ENCODE measurements around the gene EREG. TPM values are rescaled to one million over a fixed set of nuclear protein-coding genes. Genes with fewer than 3 reads are reported as not detected.
A peak's percentile ranks its signal among the peaks of the same experiment; 100 is the strongest.

EREG gene
- total RNA-seq, 1 donor from 2014 or later: 3.2 TPM

- intact Hi-C loops (cut with micrococcal nuclease): no loop called here
- no peak for DNase-seq
- no peak for ATAC-seq
Observed at GRCh38 chr4:74412225-74412624, 47.3 kb downstream of the EREG start.

- ATAC-seq: no peak
- intact Hi-C loops (cut with micrococcal nuclease): no loop called here
- DNase-seq: no peak
Observed at GRCh38 chr4:74413265-74413664, 48.3 kb downstream of the EREG start.

- no peak for ATAC-seq
Observed at GRCh38 chr4:74414149-74414809, 49.3 kb downstream of the EREG start.

GRCh38 chr4:74415602-74416300, 50.8 kb downstream of the EREG start:
- intact Hi-C loops (cut with micrococcal nuclease): no loop called here
- ATAC-seq: no peak

More at GRCh38 chr4:74414149-74414809, 49.3 kb downstream of the EREG start:
- DNase-seq: no peak
- intact Hi-C loops (cut with micrococcal nuclease): no loop called here

GRCh38 chr4:74418063-74418670, 53.2 kb downstream of the EREG start:
- ATAC-seq (no peak), DNase-seq (no peak)
- intact Hi-C loops (cut with micrococcal nuclease): no loop called here

More at GRCh38 chr4:74415602-74416300, 50.8 kb downstream of the EREG start:
- no peak for DNase-seq

- ATAC-seq: no peak
- DNase-seq: no peak
- intact Hi-C loops (cut with micrococcal nuclease): no loop called here
Observed at GRCh38 chr4:74420863-74421262, 55.9 kb downstream of the EREG start.

- intact Hi-C loops (cut with micrococcal nuclease): no loop called here
- ATAC-seq: peak; percentile 99
- DNase-seq: peak; percentile 59
Observed at GRCh38 chr4:74423104-74423503, 58.2 kb downstream of the EREG start.

GRCh38 chr4:74424111-74424510, 59.2 kb downstream of the EREG start:
- DNase-seq (no peak), ATAC-seq (no peak)
- intact Hi-C loops (cut with micrococcal nuclease): no loop called here

GRCh38 chr4:74426101-74426500, 61.2 kb downstream of the EREG start:
- intact Hi-C loops (cut with micrococcal nuclease): no loop called here
- ATAC-seq: no peak
- no peak for DNase-seq

GRCh38 chr4:74428276-74428675, 63.3 kb downstream of the EREG start:
- intact Hi-C loops (cut with micrococcal nuclease): no loop called here
- no peak for ATAC-seq
- no peak for DNase-seq

GRCh38 chr4:74431113-74431826, 66.3 kb downstream of the EREG start:
- DNase-seq (no peak), ATAC-seq (peak; percentile 92)
- intact Hi-C loops (cut with micrococcal nuclease): no loop called here

- no peak for DNase-seq
- intact Hi-C loops (cut with micrococcal nuclease): no loop called here
- no peak for ATAC-seq
Observed at GRCh38 chr4:74433043-74433442, 68.1 kb downstream of the EREG start.

GRCh38 chr4:74433541-74434172, 68.7 kb downstream of the EREG start:
- no peak for ATAC-seq
- intact Hi-C loops (cut with micrococcal nuclease): no loop called here

GRCh38 chr4:74435296-74435695, 70.4 kb downstream of the EREG start:
- no peak for DNase-seq
- intact Hi-C loops (cut with micrococcal nuclease): no loop called here
- no peak for ATAC-seq

More at GRCh38 chr4:74433541-74434172, 68.7 kb downstream of the EREG start:
- no peak for DNase-seq

GRCh38 chr4:74437866-74438265, 72.9 kb downstream of the EREG start:
- ATAC-seq: no peak
- intact Hi-C loops (cut with micrococcal nuclease): no loop called here
- DNase-seq: no peak

All from left ventricle myocardium superior (tissue), 1 donor.